ENCODE data around the gene HGD.

GRCh38 chr3:120652281-120652680, 29.8 kb downstream of the HGD start:
- TF ChIP-seq EZH2 (IDR thresholded peaks at IDR 0.05; ENCODE audit: borderline replicate concordance, low read depth, low read length, severe bottlenecking) (no peak), CTCF (IDR thresholded peaks at IDR 0.05; ENCODE audit: extremely low read depth in 1 of 2, insufficient read depth in 1 of 2, low read depth in 1 of 2, low read length in 2 of 2) (no peak), JUN (IDR thresholded peaks at IDR 0.05; ENCODE audit: borderline replicate concordance, insufficient read depth, insufficient read length, low read depth) (no peak), POLR2AphosphoS5 (IDR thresholded peaks at IDR 0.05; ENCODE audit: insufficient read depth, low read depth, low read length) (no peak), POLR2A (IDR thresholded peaks at IDR 0.05; ENCODE audit: low read depth, low read length) (no peak)
